SK-N-SH treated with all-trans-retinoic acid at 6 μM for 48 hours (cell line): ENCODE measurements around the gene SURF2.

ENCODE experiments used
- ATAC-seq: fragments of 200-7000 bp; cut with Tn5 transposase; 3 replicates; pipeline ENCODE4 v1.9.1; 2020; ENCODE audit warnings: mild to moderate bottlenecking, moderate library complexity
- ARNTL ChIP-seq: fragments of 450-650 bp; formaldehyde crosslinking; IDR thresholded peaks from 2 replicates; pipeline ENCODE4 v1.5.0; 2020; ENCODE audit warnings: low read depth, mild to moderate bottlenecking, moderate library complexity, borderline replicate concordance
- BACH2 ChIP-seq: fragments of 250-450 bp; sonication (Bioruptor Pico); IDR thresholded peaks from 2 replicates; pipeline ENCODE4 v1.9.0; 2021; ENCODE audit warnings: mild to moderate bottlenecking, borderline replicate concordance
- CSDC2 ChIP-seq: fragments of 250-450 bp; sonication (Bioruptor Pico); IDR thresholded peaks from 2 replicates; pipeline ENCODE4 v1.5.0; 2020; ENCODE audit warnings: mild to moderate bottlenecking, moderate library complexity
- CSRNP3 ChIP-seq: fragments of 250-450 bp; sonication (Bioruptor Pico); IDR thresholded peaks from 2 replicates; pipeline ENCODE4 v1.5.1; 2021; ENCODE audit warnings: mild to moderate bottlenecking, moderate library complexity
- GLIS3 ChIP-seq: fragments of 250-450 bp; sonication (Bioruptor Pico); IDR thresholded peaks from 2 replicates; pipeline ENCODE4 v1.5.0; 2020; ENCODE audit warnings: mild to moderate bottlenecking, moderate library complexity
- OSR1 ChIP-seq: fragments of 250-450 bp; sonication (Bioruptor Pico); IDR thresholded peaks from 2 replicates; pipeline ENCODE4 v1.8.0; 2022; ENCODE audit warnings: moderate library complexity, mild to moderate bottlenecking, inconsistent platforms
- PATZ1 ChIP-seq: fragments of 250-450 bp; sonication (Bioruptor Pico); IDR thresholded peaks from 2 replicates; pipeline ENCODE4 v1.8.0; 2020; ENCODE audit warnings: mild to moderate bottlenecking, moderate library complexity, borderline replicate concordance
- RARB ChIP-seq: fragments of 250-450 bp; sonication (Bioruptor Pico); IDR thresholded peaks from 2 replicates; pipeline ENCODE4 v1.8.0; 2021; ENCODE audit warnings: mild to moderate bottlenecking, moderate library complexity
- SNAI2 ChIP-seq: fragments of 250-450 bp; sonication (Bioruptor Pico); IDR thresholded peaks from 2 replicates; pipeline ENCODE4 v1.5.0; 2020; ENCODE audit warnings: mild to moderate bottlenecking, moderate library complexity
- TCF4 ChIP-seq: fragments of 250-450 bp; sonication (Bioruptor Pico); IDR thresholded peaks from 2 replicates; pipeline ENCODE4 v1.8.0; 2021; ENCODE audit warnings: mild to moderate bottlenecking, moderate library complexity, borderline replicate concordance
- TOX ChIP-seq: fragments of 250-450 bp; sonication (Bioruptor Pico); IDR thresholded peaks from 2 replicates; pipeline ENCODE4 v1.8.0; 2021; ENCODE audit warnings: mild to moderate bottlenecking, moderate library complexity, borderline replicate concordance
- ZC3H10 ChIP-seq: fragments of 250-450 bp; sonication (Bioruptor Pico); IDR thresholded peaks from 2 replicates; pipeline ENCODE4 v1.5.1; 2021; ENCODE audit warnings: mild to moderate bottlenecking, moderate library complexity
- ZFP3 ChIP-seq: fragments of 250-450 bp; sonication (Bioruptor Pico); IDR thresholded peaks from 2 replicates; pipeline ENCODE4 v1.5.0; 2020; ENCODE audit warnings: mild to moderate bottlenecking, moderate library complexity
- ZFP30 ChIP-seq: fragments of 450-650 bp; formaldehyde crosslinking; IDR thresholded peaks from 2 replicates; pipeline ENCODE4 v1.5.0; 2022; ENCODE audit warnings: mild to moderate bottlenecking, moderate library complexity
- ZNF565 ChIP-seq: fragments of 450-650 bp; formaldehyde crosslinking; conservative IDR thresholded peaks from 2 replicates; pipeline ENCODE4 v1.5.0; 2020; ENCODE audit warnings: low read depth, mild to moderate bottlenecking, moderate library complexity
- ZNF70 ChIP-seq: fragments of 450-650 bp; formaldehyde crosslinking; IDR thresholded peaks from 2 replicates; pipeline ENCODE4 v1.5.0; 2020; ENCODE audit warnings: mild to moderate bottlenecking, moderate library complexity
- ZNF8 ChIP-seq: fragments of 450-650 bp; formaldehyde crosslinking; IDR thresholded peaks from 2 replicates; pipeline ENCODE4 v1.5.0; 2020; ENCODE audit warnings: mild to moderate bottlenecking, moderate library complexity
- TF ChIP-seq, protein P1 (sequence below): fragments of 250-450 bp; sonication (Bioruptor Pico); IDR thresholded peaks from 2 replicates; pipeline ENCODE4 v1.5.1; 2020; ENCODE audit warnings: low read depth, mild to moderate bottlenecking, moderate library complexity
- TF ChIP-seq, protein P2 (sequence below): fragments of 250-450 bp; sonication (Bioruptor Pico); IDR thresholded peaks from 2 replicates; pipeline ENCODE4 v1.8.0; 2021; ENCODE audit warnings: low read depth, mild to moderate bottlenecking, moderate library complexity, borderline replicate concordance

The SURF2 gene

DNA sequence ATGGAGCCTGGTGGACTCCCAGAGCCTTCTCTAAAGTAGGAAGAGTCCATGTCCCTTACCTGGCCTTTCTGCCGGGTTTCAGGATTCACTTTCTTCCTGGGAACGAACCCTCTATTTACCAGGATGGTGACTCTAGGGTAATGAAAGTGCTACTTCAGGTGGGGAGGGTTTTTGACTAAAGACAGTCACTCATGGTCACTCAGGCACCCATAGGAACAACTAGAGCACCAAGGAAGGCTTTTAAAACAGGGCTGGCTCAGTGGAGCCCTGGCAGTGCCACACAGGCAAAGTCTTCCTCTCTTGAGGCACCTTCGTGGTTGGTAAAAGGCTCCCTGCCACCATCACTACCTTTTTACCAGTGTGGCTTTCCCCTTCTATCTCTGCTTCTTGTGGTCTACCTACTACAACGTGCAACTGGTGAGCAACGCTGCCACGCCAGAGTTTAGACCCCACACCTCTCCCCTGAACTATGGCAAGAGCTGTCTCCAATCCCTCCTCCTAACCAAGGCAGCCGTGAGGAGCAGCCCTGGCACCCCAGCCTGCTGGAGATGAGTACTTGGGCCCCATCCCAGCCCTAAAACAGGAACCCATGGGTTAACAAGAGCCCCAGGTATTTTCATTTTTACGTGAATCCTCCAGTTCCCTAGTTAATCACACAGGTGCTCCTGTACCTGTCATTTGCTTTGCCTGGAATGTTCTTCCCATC lies 3.6 kb upstream of the SURF2 start (continued):
- TF ChIP-seq PATZ1 (CRISPR knock-in tag) = no peak
- TF ChIP-seq CSDC2 (CRISPR knock-in tag) = no peak
- no peak for TF ChIP-seq BACH2 (CRISPR knock-in tag)
- TF ChIP-seq SNAI2 = no peak
- TF ChIP-seq RARB (CRISPR knock-in tag) = no peak

GRCh38 chr9:133353548-133353947 lies 2.8 kb upstream of the SURF2 start:
- no peak for ATAC-seq
- TF ChIP-seq ZNF8 (CRISPR knock-in tag) (no peak), ZC3H10 (no peak), TCF4 (CRISPR knock-in tag) (no peak), CSDC2 (CRISPR knock-in tag) (no peak), ZFP3 (CRISPR knock-in tag) (no peak), RARB (CRISPR knock-in tag) (no peak), GLIS3 (CRISPR knock-in tag) (no peak), OSR1 (CRISPR knock-in tag) (no peak), ZFP30 (CRISPR knock-in tag) (no peak), ARNTL (CRISPR knock-in tag) (no peak)

DNA sequence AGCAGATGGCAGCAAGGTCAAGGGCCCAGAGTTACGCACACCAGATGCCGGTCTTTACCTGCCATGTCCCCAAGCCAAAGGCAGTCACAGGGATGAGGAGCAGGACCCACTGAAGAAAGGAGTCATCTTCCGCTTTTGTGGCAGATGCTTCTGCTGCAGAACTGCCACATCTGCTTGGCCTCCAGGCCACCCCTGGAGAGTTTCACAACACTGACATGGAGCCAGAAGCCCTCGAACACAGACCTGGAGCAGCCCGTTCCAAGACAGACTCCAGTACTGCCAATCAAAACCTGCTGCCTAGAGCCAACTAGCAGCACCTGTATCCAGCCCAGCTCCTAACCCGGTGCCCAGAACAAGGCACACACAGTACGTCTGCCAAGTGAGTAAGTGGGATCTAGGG lies 1.6 kb upstream of the SURF2 start:
- ATAC-seq = no peak

More for the DNA sequence above, 1.6 kb upstream of the SURF2 start:
- TF ChIP-seq CSRNP3 (CRISPR knock-in tag) (no peak), RARB (CRISPR knock-in tag) (no peak), ZNF565 (CRISPR knock-in tag) (no peak), TCF4 (CRISPR knock-in tag) (no peak), ARNTL (CRISPR knock-in tag) (no peak), ZNF70 (CRISPR knock-in tag) (no peak), TOX (CRISPR knock-in tag) (no peak), PATZ1 (CRISPR knock-in tag) (no peak), ZC3H10 (no peak), CSDC2 (CRISPR knock-in tag) (no peak)
- TF ChIP-seq, protein P1, sequence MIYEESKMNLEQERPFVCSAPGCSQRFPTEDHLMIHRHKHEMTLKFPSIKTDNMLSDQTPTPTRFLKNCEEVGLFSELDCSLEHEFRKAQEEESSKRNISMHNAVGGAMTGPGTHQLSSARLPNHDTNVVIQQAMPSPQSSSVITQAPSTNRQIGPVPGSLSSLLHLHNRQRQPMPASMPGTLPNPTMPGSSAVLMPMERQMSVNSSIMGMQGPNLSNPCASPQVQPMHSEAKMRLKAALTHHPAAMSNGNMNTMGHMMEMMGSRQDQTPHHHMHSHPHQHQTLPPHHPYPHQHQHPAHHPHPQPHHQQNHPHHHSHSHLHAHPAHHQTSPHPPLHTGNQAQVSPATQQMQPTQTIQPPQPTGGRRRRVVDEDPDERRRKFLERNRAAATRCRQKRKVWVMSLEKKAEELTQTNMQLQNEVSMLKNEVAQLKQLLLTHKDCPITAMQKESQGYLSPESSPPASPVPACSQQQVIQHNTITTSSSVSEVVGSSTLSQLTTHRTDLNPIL = no peak
- TF ChIP-seq, protein P2, sequence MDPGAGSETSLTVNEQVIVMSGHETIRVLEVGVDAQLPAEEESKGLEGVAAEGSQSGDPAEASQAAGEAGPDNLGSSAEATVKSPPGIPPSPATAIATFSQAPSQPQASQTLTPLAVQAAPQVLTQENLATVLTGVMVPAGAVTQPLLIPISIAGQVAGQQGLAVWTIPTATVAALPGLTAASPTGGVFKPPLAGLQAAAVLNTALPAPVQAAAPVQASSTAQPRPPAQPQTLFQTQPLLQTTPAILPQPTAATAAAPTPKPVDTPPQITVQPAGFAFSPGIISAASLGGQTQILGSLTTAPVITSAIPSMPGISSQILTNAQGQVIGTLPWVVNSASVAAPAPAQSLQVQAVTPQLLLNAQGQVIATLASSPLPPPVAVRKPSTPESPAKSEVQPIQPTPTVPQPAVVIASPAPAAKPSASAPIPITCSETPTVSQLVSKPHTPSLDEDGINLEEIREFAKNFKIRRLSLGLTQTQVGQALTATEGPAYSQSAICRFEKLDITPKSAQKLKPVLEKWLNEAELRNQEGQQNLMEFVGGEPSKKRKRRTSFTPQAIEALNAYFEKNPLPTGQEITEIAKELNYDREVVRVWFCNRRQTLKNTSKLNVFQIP = no peak
